ENCODE data around the gene LIN52.

- TF ChIP-seq RAD21 (IDR thresholded peaks at IDR 0.05) (no peak), CTCF (IDR thresholded peaks at IDR 0.05; ENCODE audit: low read depth, low read length, missing input control) (no peak)
These were observed 95.1 kb downstream of the LIN52 start for GRCh38 chr14:74179856-74180255.

All from liver (tissue), 3 donors.